ENCODE data around the gene SLC7A7.

DNA sequence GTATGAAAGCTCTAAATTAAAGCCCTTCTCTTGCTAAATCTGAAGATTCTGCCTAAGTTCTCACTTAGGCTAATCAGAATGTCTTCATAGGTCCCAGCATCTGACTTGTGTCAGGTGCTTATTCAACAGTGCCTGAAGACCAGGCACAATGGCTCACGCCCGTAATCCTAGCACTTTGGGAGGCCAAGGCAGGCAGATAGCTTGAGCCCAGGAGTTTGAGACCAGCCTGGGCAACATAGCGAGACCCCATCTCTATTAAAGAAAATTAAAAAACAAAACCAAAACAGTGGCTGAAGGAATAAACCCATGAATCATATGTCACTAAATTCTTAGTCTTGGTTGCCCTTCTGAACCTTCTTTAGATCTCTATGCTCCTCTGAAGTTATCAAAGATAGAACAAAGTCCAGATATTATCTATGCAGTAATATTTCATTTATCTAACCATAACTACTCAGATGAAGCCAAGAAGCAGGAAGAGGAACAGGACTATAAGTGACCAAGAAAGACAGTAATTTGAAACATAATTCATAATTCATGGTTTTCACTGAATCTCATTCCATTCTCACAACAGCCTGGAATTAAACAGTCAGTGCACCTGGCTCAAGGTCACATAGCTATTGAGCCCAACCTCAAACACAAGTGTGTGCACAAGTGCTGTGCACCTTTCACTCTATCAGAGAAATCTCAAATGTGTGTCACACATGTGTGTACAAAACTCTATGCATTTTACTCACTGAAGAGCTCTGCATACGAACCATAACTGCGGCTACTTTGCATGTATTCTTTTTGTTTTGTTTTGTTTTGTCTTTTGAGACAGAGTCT is 6.6 kb downstream of the SLC7A7 start:
- TF ChIP-seq TAF1 (IDR thresholded peaks at IDR 0.05; ENCODE audit: borderline replicate concordance, low read depth, low read length) (no peak), POLR2A (IDR thresholded peaks at IDR 0.05; ENCODE audit: low read depth, low read length) (no peak), POLR2AphosphoS5 (IDR thresholded peaks at IDR 0.05; ENCODE audit: low read depth, low read length) (no peak)

All from GM12892 (cell line).